CD14-positive monocyte (primary cell): ENCODE results near the gene ERBB4. TPM values are rescaled to one million over a fixed set of nuclear protein-coding genes. Genes with fewer than 3 reads are reported as not detected.

Experiments used
- DNase-seq, 3 donors: peaks; one replicate each; pipeline ENCODE4 v3.0.0-alpha.2; 2011 to 2022
- H2AFZ ChIP-seq: 2 replicates; pipeline ENCODE4 v1.6.0; 2012; ENCODE audit warnings: mild to moderate bottlenecking, low read depth, low read length, inconsistent platforms; ENCODE audit not compliant: insufficient read depth, poor library complexity, severe bottlenecking
- H3K27ac ChIP-seq, 2 donors: 1 replicate in 1 of 2; 2 replicates in 1 of 2; pipeline ENCODE4 v1.5.1; 2012 to 2013; ENCODE audit warnings: low read length in 2 of 2, control low read depth in 1 of 2, inconsistent platforms in 1 of 2, low read depth in 1 of 2, mild to moderate bottlenecking in 1 of 2
- H3K27me3 ChIP-seq, 2 donors: one replicate each; pipeline versions ENCODE4 v1.6.0 to v1.6.1; 2011 to 2013; ENCODE audit warnings: low read length in 2 of 2; ENCODE audit not compliant: control insufficient read depth in 2 of 2, insufficient read depth in 2 of 2
- H3K36me3 ChIP-seq, 2 donors: replicated peaks in 1 of 2; 1 replicate in 1 of 2; 2 replicates in 1 of 2; pipeline versions ENCODE4 v1.5.1 to v1.6.1; 2012 to 2013; ENCODE audit warnings: low read length in 2 of 2, control low read depth in 1 of 2, inconsistent platforms in 1 of 2, mild to moderate bottlenecking in 1 of 2; ENCODE audit not compliant: insufficient read depth in 2 of 2, control insufficient read depth in 1 of 2
- H3K4me1 ChIP-seq, 2 donors: 1 replicate in 1 of 2; 2 replicates in 1 of 2; pipeline versions ENCODE4 v1.5.1 to v1.6.1; 2012 to 2013; ENCODE audit warnings: low read length in 2 of 2, control low read depth in 1 of 2, inconsistent platforms in 1 of 2, mild to moderate bottlenecking in 1 of 2, moderate library complexity in 1 of 2; ENCODE audit not compliant: insufficient read depth in 2 of 2, control insufficient read depth in 1 of 2
- H3K4me2 ChIP-seq: replicated peaks from 2 replicates; pipeline ENCODE3; 2012; ENCODE audit warnings: low read length, moderate library complexity, mild to moderate bottlenecking; ENCODE audit not compliant: poor library complexity, severe bottlenecking; ENCODE audit errors: extremely low read depth
- H3K4me3 ChIP-seq, 3 experiments: fragments of 200-600 bp in 1 of 3; sonication (generic) in 1 of 3; replicated peaks in 1 of 3; 1 replicate in 2 of 3; 2 replicates in 1 of 3; pipeline ENCODE4 v1.5.1; 2011 to 2013; ENCODE audit warnings: low read length in 3 of 3, mild to moderate bottlenecking in 3 of 3, control low read depth in 2 of 3, low read depth in 2 of 3, inconsistent platforms in 1 of 3, moderate library complexity in 1 of 3
- H3K79me2 ChIP-seq: 2 replicates; pipeline ENCODE4 v1.6.0; 2012; ENCODE audit warnings: mild to moderate bottlenecking, control low read depth, inconsistent platforms, low read length, moderate library complexity; ENCODE audit not compliant: insufficient read depth
- H3K9ac ChIP-seq: 2 replicates; pipeline ENCODE4 v1.6.0; 2017; ENCODE audit warnings: low read length, mild to moderate bottlenecking; ENCODE audit not compliant: insufficient read depth, poor library complexity, severe bottlenecking
- H3K9me3 ChIP-seq, 2 donors: replicated peaks in 1 of 2; 1 replicate in 1 of 2; 2 replicates in 1 of 2; pipeline versions ENCODE4 v1.5.1 to v1.6.1; 2012 to 2013; ENCODE audit warnings: low read length in 2 of 2, control low read depth in 1 of 2; ENCODE audit not compliant: control insufficient read depth in 1 of 2, insufficient read depth in 1 of 2
- H4K20me1 ChIP-seq: 2 replicates; pipeline ENCODE4 v1.6.0; 2012; ENCODE audit warnings: mild to moderate bottlenecking, low read length, control low read depth, moderate library complexity; ENCODE audit not compliant: insufficient read depth
- H3K27ac Mint-ChIP-seq, 7 donors: one replicate each; pipeline ENCODE4 v1.8.0; 2020; ENCODE audit warnings: mild to moderate bottlenecking in 7 of 7, mixed read lengths in 7 of 7, moderate library complexity in 6 of 7, inconsistent platforms in 2 of 7
- H3K27me3 Mint-ChIP-seq, 3 donors: one replicate each; pipeline ENCODE4 v1.8.0; 2021 to 2022; ENCODE audit warnings: low read depth in 3 of 3, mild to moderate bottlenecking in 3 of 3, mixed read lengths in 3 of 3, moderate library complexity in 3 of 3, inconsistent platforms in 1 of 3
- H3K36me3 Mint-ChIP-seq, 2 donors: one replicate each; pipeline ENCODE4 v1.8.0; 2020; ENCODE audit warnings: mixed read lengths in 2 of 2, inconsistent platforms in 1 of 2, mild to moderate bottlenecking in 1 of 2
- H3K4me1 Mint-ChIP-seq: one replicate; pipeline ENCODE4 v1.8.0; 2020; ENCODE audit warnings: mild to moderate bottlenecking, mixed read lengths
- H3K4me3 Mint-ChIP-seq, 2 donors: one replicate each; pipeline ENCODE4 v1.8.0; 2020; ENCODE audit warnings: mild to moderate bottlenecking in 2 of 2, mixed read lengths in 2 of 2, moderate library complexity in 1 of 2
- H3K9me3 Mint-ChIP-seq, 7 donors: one replicate each; pipeline ENCODE4 v1.8.0; 2020 to 2022; ENCODE audit warnings: mixed read lengths in 7 of 7, mild to moderate bottlenecking in 6 of 7, moderate library complexity in 6 of 7, inconsistent platforms in 2 of 7
- WGBS: methylation state at CpG from one replicate; pipeline ENCODE4 v1.1.5; 2013; ENCODE audit warnings: missing lambda C conversion rate; ENCODE audit not compliant: insufficient coverage; 5-methylcytosine and 5-hydroxymethylcytosine counted together
- intact Hi-C, 2 donors: fragments of 100-400 bp; cut with micrococcal nuclease; formaldehyde crosslinking; loops; one replicate each; pipeline versions ENCODE4 v1.15.0 to v1.15.1; 2023
- polyA plus RNA-seq, 3 donors: library from polyadenylated mRNA; depleted of rRNA in 1 of 3; unstranded in 2 of 3; stranded (reverse) in 1 of 3; fragments of 300-500 nt in 2 of 3; fragments of >200 nt in 1 of 3; fragmentation: Illumina TruSeq in 2 of 3; gene quantifications; 1 replicate in 2 of 3; 2 replicates in 1 of 3; pipeline ENCODE4 v1.2.3, GENCODE V29; 2012 to 2021
- TF ChIP-seq, protein P1 (sequence below): fragments of 200-600 bp; IDR thresholded peaks from one replicate; pipeline ENCODE4 v1.8.0; 2022; ENCODE audit warnings: antibody characterized with exemption, mild to moderate bottlenecking

The ERBB4 gene
- polyA plus RNA-seq, 3 donors = not detected

- no peak overlapping the region for H2AFZ ChIP-seq
- DNase-seq = no peak
- no peaks in the 10 kb centered on the region for H3K9me3 ChIP-seq
- no peak overlapping the region for H3K27ac ChIP-seq
- Mint-ChIP-seq H3K4me3 (no peak overlapping the region), H3K4me1 (no peaks in the 10 kb centered on the region), H3K27ac (no peak overlapping the region), H3K27me3 (peaks cover 0 to 2% (median 0%) of the 10 kb centered on the region in 3 donors), H3K36me3 (no peaks in the 10 kb centered on the region), H3K9me3 (no peaks in the 10 kb centered on the region)
- H3K4me3 ChIP-seq = no peak overlapping the region
- H3K4me1 ChIP-seq = no peaks in the 10 kb centered on the region
- no peaks in the 10 kb centered on the region for H4K20me1 ChIP-seq
- WGBS = no CpG with 5 or more reads among the region's 2 CpGs
- H3K9ac ChIP-seq = no peak overlapping the region
- no peaks in the 10 kb centered on the region for H3K27me3 ChIP-seq
- H3K79me2 ChIP-seq = no peaks in the 10 kb centered on the region
- no peak overlapping the region for H3K4me2 ChIP-seq
- TF ChIP-seq, protein P1, sequence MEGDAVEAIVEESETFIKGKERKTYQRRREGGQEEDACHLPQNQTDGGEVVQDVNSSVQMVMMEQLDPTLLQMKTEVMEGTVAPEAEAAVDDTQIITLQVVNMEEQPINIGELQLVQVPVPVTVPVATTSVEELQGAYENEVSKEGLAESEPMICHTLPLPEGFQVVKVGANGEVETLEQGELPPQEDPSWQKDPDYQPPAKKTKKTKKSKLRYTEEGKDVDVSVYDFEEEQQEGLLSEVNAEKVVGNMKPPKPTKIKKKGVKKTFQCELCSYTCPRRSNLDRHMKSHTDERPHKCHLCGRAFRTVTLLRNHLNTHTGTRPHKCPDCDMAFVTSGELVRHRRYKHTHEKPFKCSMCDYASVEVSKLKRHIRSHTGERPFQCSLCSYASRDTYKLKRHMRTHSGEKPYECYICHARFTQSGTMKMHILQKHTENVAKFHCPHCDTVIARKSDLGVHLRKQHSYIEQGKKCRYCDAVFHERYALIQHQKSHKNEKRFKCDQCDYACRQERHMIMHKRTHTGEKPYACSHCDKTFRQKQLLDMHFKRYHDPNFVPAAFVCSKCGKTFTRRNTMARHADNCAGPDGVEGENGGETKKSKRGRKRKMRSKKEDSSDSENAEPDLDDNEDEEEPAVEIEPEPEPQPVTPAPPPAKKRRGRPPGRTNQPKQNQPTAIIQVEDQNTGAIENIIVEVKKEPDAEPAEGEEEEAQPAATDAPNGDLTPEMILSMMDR = no peak
- intact Hi-C loops = no loop called here
- no peaks in the 10 kb centered on the region for H3K36me3 ChIP-seq
Observed at GRCh38 chr2:211835695-211836094, 702.9 kb downstream of the ERBB4 start.

- Mint-ChIP-seq H3K4me1 (no peaks in the 10 kb centered on the region), H3K4me3 (no peak overlapping the region), H3K27me3 (peaks cover 0 to 2% (median 0%) of the 10 kb centered on the region in 3 donors), H3K9me3 (no peaks in the 10 kb centered on the region), H3K27ac (no peak overlapping the region), H3K36me3 (no peaks in the 10 kb centered on the region)
- TF ChIP-seq, protein P1 = no peak
- Histone ChIP-seq H3K9me3 (no peaks in the 10 kb centered on the region), H2AFZ (no peak overlapping the region), H3K4me1 (no peaks in the 10 kb centered on the region), H4K20me1 (no peaks in the 10 kb centered on the region), H3K79me2 (no peaks in the 10 kb centered on the region), H3K27ac (no peak overlapping the region), H3K4me2 (no peak overlapping the region), H3K36me3 (no peaks in the 10 kb centered on the region), H3K4me3 (no peak overlapping the region), H3K9ac (no peak overlapping the region), H3K27me3 (no peaks in the 10 kb centered on the region)
- WGBS = no CpG with 5 or more reads among the region's 4 CpGs
- intact Hi-C loops = no loop called here
- DNase-seq = no peak
Observed at GRCh38 chr2:211833582-211834279, 704.9 kb downstream of the ERBB4 start.
